ENCODE data around the gene SAPCD2. TPM values are rescaled to one million over a fixed set of nuclear protein-coding genes. Genes with fewer than 3 reads are reported as not detected.

The SAPCD2 gene
- total and polyA plus RNA-seq, 2 of the 4 experiments (the other 2 are of a cell fraction), result 3.4 to 4.9 TPM

DNA sequence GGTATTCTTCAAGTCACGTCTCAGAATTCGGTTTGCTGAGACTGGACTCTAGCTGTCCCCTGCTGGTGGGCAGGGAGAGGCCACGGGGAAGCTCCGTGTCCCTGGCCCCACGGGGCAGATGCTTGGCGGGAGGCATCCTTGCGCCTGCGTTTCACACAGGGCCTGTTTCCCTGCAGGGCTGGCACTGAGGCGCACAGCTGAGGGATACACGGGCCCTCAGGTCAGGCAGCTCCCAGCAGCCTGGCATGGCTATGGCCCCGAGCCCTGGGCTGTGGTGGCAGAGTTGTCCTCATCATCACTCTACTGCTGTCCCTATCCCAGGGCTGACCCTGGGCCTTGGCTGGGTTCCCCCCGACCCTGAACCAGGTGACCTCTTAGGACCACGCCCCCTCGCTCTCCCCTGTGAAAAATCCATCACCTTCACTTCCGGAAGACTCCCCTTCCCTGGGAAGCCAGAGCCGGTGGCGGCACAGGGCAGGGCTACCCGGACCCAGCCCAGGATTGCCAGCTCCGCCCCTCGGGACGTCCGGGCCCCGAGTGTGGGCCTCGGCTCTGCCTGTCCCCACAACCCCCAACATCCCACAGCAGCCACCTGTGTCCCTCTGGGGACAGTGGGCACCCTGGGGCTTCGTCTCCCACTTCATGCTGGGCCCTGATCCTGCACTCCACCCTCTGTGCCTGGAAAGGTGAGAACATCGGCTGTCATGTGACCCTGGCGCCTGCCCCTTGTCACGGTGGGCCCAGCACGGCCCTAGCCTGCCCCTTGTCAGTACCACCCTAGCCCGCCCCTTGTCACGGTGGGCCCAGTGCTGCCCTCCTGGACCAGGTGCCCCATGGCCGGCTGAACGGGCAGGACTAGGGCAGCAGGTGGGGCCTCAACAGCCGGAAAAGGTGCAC is 39.1 kb upstream of the SAPCD2 start:
- Histone ChIP-seq H2BK120ac (ENCODE audit: low read depth, low read length) (no peak overlapping the region), H3K4me3 (ENCODE audit: insufficient read depth, low read depth, low read length) (no peak overlapping the region), H2AK9ac (replicated peaks; ENCODE audit: low read depth, low read length, poor library complexity) (no peak overlapping the region), H4K91ac (ENCODE audit: insufficient read depth, low read depth, low read length) (no peak overlapping the region), H3K23ac (ENCODE audit: low read depth, low read length) (no peak overlapping the region), H3K4me2 (ENCODE audit: low read depth, low read length) (no peak overlapping the region), H3K79me1 (ENCODE audit: low read depth in 1 of 2, low read length in 2 of 2) (0 out of 4 replicates have a peak, but pooled peaks cover 0 to 3% of the 10 kb centered on the region in 2 experiments), H2AFZ (replicated peaks; ENCODE audit: low read length, poor library complexity) (no peak overlapping the region), H4K8ac (ENCODE audit: low read depth in 2 of 2, low read length in 2 of 2) (no peak overlapping the region), H2BK20ac (ENCODE audit: low read depth, low read length) (no peak overlapping the region), H3K27me3 (ENCODE audit: control insufficient read depth, insufficient read depth, low read length) (no peaks in the 10 kb centered on the region), H2BK15ac (ENCODE audit: low read depth, low read length) (no peak overlapping the region), H3K14ac (replicated peaks; ENCODE audit: low read depth, low read length) (no peak overlapping the region), H3K9me3 (ENCODE audit: control insufficient read depth, insufficient read depth, low read length) (no peaks in the 10 kb centered on the region), H3K56ac (ENCODE audit: extremely low read depth, insufficient read depth, low read length) (no peak overlapping the region), H2AK5ac (ENCODE audit: low read depth, low read length) (no peak overlapping the region), H3K36me3 (ENCODE audit: control insufficient read depth, insufficient read depth, low read length) (peaks cover 64% of the 10 kb centered on the region), H4K5ac (ENCODE audit: low read depth, low read length) (no peak overlapping the region), H4K20me1 (ENCODE audit: insufficient read depth, low read length) (no peaks in the 10 kb centered on the region), H3K9ac (ENCODE audit: low read depth, low read length) (no peak overlapping the region), H2BK5ac (ENCODE audit: low read depth, low read length, poor library complexity, severe bottlenecking) (no peak overlapping the region), H3K4ac (ENCODE audit: low read depth, low read length) (no peak overlapping the region), H3K4me1 (ENCODE audit: control insufficient read depth, insufficient read depth, low read length) (peaks cover 2% of the 10 kb centered on the region; the same call in 1 of the 2 replicates), H3K9me1 (ENCODE audit: insufficient read depth, low read length) (no peaks in the 10 kb centered on the region), H3K18ac (ENCODE audit: low read depth, low read length) (no peak overlapping the region), H3K27ac (ENCODE audit: insufficient read depth, low read length) (no peak overlapping the region)
- no peak for TF ChIP-seq RFX5 (IDR thresholded peaks at IDR 0.05; ENCODE audit: low read depth, low read length)
- TF ChIP-seq CHD1 (IDR thresholded peaks at IDR 0.05; ENCODE audit: low read depth, low read length), result no peak
- TF ChIP-seq POLR2A (IDR thresholded peaks at IDR 0.05; ENCODE audit: low read depth, low read length), result no peak
- TF ChIP-seq MXI1 (IDR thresholded peaks at IDR 0.05; ENCODE audit: borderline replicate concordance, low read depth, low read length), result no peak
- TF ChIP-seq, protein P1, sequence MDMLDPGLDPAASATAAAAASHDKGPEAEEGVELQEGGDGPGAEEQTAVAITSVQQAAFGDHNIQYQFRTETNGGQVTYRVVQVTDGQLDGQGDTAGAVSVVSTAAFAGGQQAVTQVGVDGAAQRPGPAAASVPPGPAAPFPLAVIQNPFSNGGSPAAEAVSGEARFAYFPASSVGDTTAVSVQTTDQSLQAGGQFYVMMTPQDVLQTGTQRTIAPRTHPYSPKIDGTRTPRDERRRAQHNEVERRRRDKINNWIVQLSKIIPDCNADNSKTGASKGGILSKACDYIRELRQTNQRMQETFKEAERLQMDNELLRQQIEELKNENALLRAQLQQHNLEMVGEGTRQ (IDR thresholded peaks at IDR 0.05; ENCODE audit: low read depth, low read length), result no peak
- TF ChIP-seq MAZ (IDR thresholded peaks at IDR 0.05; ENCODE audit: borderline replicate concordance, low read depth, low read length), result no peak
- no peak for TF ChIP-seq CEBPB (IDR thresholded peaks at IDR 0.05; ENCODE audit: low read depth, low read length)
- TF ChIP-seq BHLHE40 (IDR thresholded peaks at IDR 0.05; ENCODE audit: low read depth, low read length), result no peak
- no peak for TF ChIP-seq FOS (IDR thresholded peaks at IDR 0.05; ENCODE audit: low read depth, low read length)
- no peak for TF ChIP-seq RAD21 (IDR thresholded peaks at IDR 0.05; ENCODE audit: low read length)
- dilution Hi-C loops (cut with HindIII; ENCODE audit: low sequenced_read_pairs, unreplicated experiment), result no loop called here
- BruUV-seq (replicated peaks), result no TSS peak
- in situ Hi-C loops (cut with MboI; ENCODE audit: low sequenced_read_pairs), result no loop called here
- ChIA-PET CTCF (interaction anchor here (0.6 kb wide), 1 partner anchor 127 kb away, joined by 3 read pairs; no protein-coding TSS in a partner anchor), POLR2A (ENCODE audit: unreplicated experiment) (no interaction called here)
- DNase-seq (no peak), ATAC-seq (ENCODE audit: low read depth) (no peak)
- 94% methylated on average over 14 of the region's 34 CpGs; no CpG with 5 or more reads in 1 of the 2 experiments for WGBS, 2 experiments (ENCODE audit: extremely low coverage in 2 of 2, insufficient read length in 1 of 2)
- intact Hi-C loops (cut with micrococcal nuclease), result no loop called here
